Smooth muscle cell (in vitro differentiated cells): ENCODE results near the gene LMLN. TPM values are rescaled to one million over a fixed set of nuclear protein-coding genes. Genes with fewer than 3 reads are reported as not detected.

ENCODE experiments used
- DNase-seq: peaks from one replicate; lab custom pipeline; 2025; ENCODE audit not compliant: unreplicated experiment; lab: John Stamatoyannopoulos, UW
- H2AFZ ChIP-seq: fragments of 200-600 bp; sonication (generic); 2 replicates; pipeline ENCODE4 v1.6.0; 2016; ENCODE audit warnings: antibody characterized with exemption, low read depth, mild to moderate bottlenecking
- H3F3A ChIP-seq: fragments of 200-600 bp; sonication (generic); 2 replicates; pipeline ENCODE4 v1.6.0; 2017; ENCODE audit warnings: antibody characterized with exemption, low read depth
- H3K27ac ChIP-seq: fragments of 200-600 bp; sonication (generic); 2 replicates; pipeline ENCODE4 v1.5.1; 2016; ENCODE audit warnings: low read depth, mild to moderate bottlenecking
- H3K27me3 ChIP-seq: fragments of 200-600 bp; sonication (generic); 2 replicates; pipeline ENCODE4 v1.6.1; 2016; ENCODE audit warnings: low read depth, mild to moderate bottlenecking
- H3K36me3 ChIP-seq: fragments of 200-600 bp; sonication (generic); 2 replicates; pipeline ENCODE4 v1.5.1; 2016; ENCODE audit warnings: low read depth
- H3K4me1 ChIP-seq: fragments of 200-600 bp; sonication (generic); 2 replicates; pipeline ENCODE4 v1.5.1; 2016; ENCODE audit warnings: low read depth
- H3K4me2 ChIP-seq: fragments of 200-600 bp; sonication (generic); 2 replicates; pipeline ENCODE4 v1.6.0; 2016; ENCODE audit warnings: mild to moderate bottlenecking
- H3K4me3 ChIP-seq: fragments of 200-600 bp; sonication (generic); 2 replicates; pipeline ENCODE4 v1.5.1; 2016; ENCODE audit warnings: mild to moderate bottlenecking
- H3K79me2 ChIP-seq: fragments of 200-600 bp; sonication (generic); 2 replicates; pipeline ENCODE4 v1.6.0; 2016; ENCODE audit warnings: low read depth, mild to moderate bottlenecking
- H3K9ac ChIP-seq: fragments of 200-600 bp; sonication (generic); 2 replicates; pipeline ENCODE4 v1.6.0; 2016; ENCODE audit warnings: low read depth
- H3K9me3 ChIP-seq: fragments of 200-600 bp; sonication (generic); replicated peaks from 2 replicates; pipeline ENCODE4 v1.5.1; 2016; ENCODE audit warnings: low read depth
- H4K20me1 ChIP-seq: fragments of 200-600 bp; sonication (generic); 2 replicates; pipeline ENCODE4 v1.6.0; 2016; ENCODE audit warnings: low read depth
- WGBS: methylation state at CpG from one replicate; pipeline ENCODE4 v1.1.7; 2016; ENCODE audit warnings: low lambda C conversion rate; 5-methylcytosine and 5-hydroxymethylcytosine counted together
- polyA plus RNA-seq: library from polyadenylated mRNA; unstranded; fragments of >200 nt; fragmentation: Nextera tagmentation; extraction: Ambion mirVana; gene quantifications from 2 replicates; pipeline ENCODE4 v1.2.1, GENCODE V29; 2016
- total RNA-seq: library from RNA; depleted of rRNA; stranded (reverse); fragments of >200 nt; gene quantifications from 2 replicates; pipeline ENCODE4 v1.2.3, GENCODE V29; 2014
- TF ChIP-seq, protein P1 (sequence below): fragments of 200-600 bp; sonication (generic); IDR thresholded peaks from 2 replicates; pipeline ENCODE4 v1.5.1; 2017; ENCODE audit warnings: borderline replicate concordance, mild to moderate bottlenecking, antibody characterized with exemption; ENCODE audit not compliant: insufficient read depth, poor library complexity, severe bottlenecking

LMLN gene
- total and polyA plus RNA-seq, 2 experiments from 2014 or later = 2.1 to 7.8 TPM

DNA sequence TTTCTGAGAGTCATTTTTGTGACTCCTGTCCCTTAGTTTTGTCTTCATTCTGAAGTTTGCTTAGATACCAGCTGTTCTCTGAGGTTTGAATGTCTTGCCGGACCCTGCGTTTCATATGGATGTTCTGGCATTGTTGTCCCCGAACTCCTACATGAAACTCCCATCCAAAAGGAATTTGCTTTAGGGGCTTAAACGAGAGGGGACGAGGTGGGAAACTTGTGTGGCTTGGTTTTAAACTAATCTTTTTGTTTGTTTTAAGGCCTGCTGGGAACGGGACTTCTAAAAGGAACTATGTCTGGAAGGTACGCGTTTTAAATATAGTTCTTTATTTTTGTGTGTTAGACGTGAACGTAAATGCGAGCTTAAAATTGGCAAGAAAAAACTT is 9.3 kb upstream of the LMLN start:
- TF ChIP-seq, protein P1, sequence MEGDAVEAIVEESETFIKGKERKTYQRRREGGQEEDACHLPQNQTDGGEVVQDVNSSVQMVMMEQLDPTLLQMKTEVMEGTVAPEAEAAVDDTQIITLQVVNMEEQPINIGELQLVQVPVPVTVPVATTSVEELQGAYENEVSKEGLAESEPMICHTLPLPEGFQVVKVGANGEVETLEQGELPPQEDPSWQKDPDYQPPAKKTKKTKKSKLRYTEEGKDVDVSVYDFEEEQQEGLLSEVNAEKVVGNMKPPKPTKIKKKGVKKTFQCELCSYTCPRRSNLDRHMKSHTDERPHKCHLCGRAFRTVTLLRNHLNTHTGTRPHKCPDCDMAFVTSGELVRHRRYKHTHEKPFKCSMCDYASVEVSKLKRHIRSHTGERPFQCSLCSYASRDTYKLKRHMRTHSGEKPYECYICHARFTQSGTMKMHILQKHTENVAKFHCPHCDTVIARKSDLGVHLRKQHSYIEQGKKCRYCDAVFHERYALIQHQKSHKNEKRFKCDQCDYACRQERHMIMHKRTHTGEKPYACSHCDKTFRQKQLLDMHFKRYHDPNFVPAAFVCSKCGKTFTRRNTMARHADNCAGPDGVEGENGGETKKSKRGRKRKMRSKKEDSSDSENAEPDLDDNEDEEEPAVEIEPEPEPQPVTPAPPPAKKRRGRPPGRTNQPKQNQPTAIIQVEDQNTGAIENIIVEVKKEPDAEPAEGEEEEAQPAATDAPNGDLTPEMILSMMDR = no peak
- no peak for DNase-seq
- peaks cover 42% of the 10 kb centered on the region for H3F3A ChIP-seq
- no peaks in the 10 kb centered on the region for H3K27me3 ChIP-seq
- H3K4me3 ChIP-seq = peak overlapping the region; percentile 94
- H3K79me2 ChIP-seq = peaks cover 38% of the 10 kb centered on the region
- peak overlapping the region; percentile 98 for H3K27ac ChIP-seq
- no peaks in the 10 kb centered on the region for H3K9me3 ChIP-seq
- peak overlapping the region; percentile 90 for H2AFZ ChIP-seq
- H3K9ac ChIP-seq = peak overlapping the region; percentile 98
- H3K4me2 ChIP-seq = peak overlapping the region; percentile 97
- H4K20me1 ChIP-seq = peaks cover 49% of the 10 kb centered on the region
- peaks cover 21% of the 10 kb centered on the region for H3K4me1 ChIP-seq
- H3K36me3 ChIP-seq = peaks cover 9% of the 10 kb centered on the region
- 1% methylated on average over 11 of the region's 11 CpGs for WGBS

DNA sequence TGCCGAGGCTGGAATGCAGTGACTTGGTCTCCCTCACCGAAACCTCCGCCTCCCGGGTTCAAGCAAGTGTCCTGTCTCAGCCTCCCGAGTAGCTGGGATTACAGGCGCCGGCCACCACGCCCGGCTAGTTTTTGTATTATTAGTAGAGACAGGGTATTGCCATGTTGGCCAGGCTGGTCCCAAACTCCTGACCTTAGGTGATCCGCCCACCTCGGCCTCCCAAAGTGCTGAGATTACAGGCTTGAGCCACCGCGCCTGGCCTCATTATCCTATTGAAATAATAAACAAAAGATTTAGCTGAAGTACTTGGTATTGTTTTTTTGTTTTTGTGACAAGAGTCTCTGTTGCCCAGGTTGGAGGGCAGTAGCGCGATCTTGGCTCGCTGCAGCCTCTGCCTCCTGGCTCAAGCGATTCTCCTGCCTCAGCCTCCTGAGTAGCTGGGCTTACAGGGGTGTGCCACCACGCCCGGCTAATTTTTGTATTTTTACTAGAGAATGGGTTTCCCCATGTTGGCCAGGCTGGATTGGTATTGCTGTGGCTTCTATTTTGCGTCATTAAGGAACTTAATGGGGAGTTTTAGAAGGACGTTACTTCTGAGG is 8.5 kb upstream of the LMLN start:
- Histone ChIP-seq H3K79me2 (peaks cover 38% of the 10 kb centered on the region), H3K27ac (peak overlapping the region; percentile 98), H3K9ac (peak overlapping the region; percentile 98), H3K4me2 (peak overlapping the region; percentile 97), H3K4me1 (peaks cover 21% of the 10 kb centered on the region), H2AFZ (no peak overlapping the region), H3F3A (peaks cover 50% of the 10 kb centered on the region), H3K9me3 (no peaks in the 10 kb centered on the region), H3K27me3 (no peaks in the 10 kb centered on the region), H4K20me1 (peaks cover 56% of the 10 kb centered on the region), H3K4me3 (peak overlapping the region; percentile 94), H3K36me3 (peaks cover 9% of the 10 kb centered on the region)
- DNase-seq = no peak
- TF ChIP-seq, protein P1 = no peak
- 80% methylated on average over 21 of the region's 21 CpGs for WGBS

DNA sequence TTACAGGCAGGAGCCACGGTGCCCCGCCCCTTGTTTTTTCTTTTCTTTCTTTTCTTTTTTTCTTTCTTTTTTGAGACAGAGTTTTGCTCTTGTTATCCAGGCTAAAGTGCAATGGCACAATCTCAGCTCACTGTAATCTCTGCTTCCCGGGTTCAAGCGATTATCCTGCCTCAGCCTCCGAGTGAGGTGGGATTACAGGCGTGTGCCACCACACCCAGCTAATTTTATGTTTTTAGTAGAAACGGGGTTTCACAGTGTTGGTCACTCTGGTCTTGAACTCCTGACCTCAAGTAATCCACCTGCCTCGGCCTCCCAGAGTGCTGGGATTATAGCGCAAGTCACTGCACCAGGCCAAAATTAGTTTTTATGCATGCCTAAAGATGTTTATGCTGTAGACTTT is 7.6 kb upstream of the LMLN start:
- 95% methylated on average over 9 of the region's 9 CpGs for WGBS
- no peak for DNase-seq
- Histone ChIP-seq H3K36me3 (peaks cover 9% of the 10 kb centered on the region), H3K4me3 (peak overlapping the region; percentile 94), H4K20me1 (peaks cover 56% of the 10 kb centered on the region), H2AFZ (no peak overlapping the region), H3K27ac (peak overlapping the region; percentile 98), H3K4me1 (peaks cover 21% of the 10 kb centered on the region), H3K27me3 (no peaks in the 10 kb centered on the region), H3K9ac (no peak overlapping the region), H3F3A (peaks cover 59% of the 10 kb centered on the region), H3K9me3 (no peaks in the 10 kb centered on the region), H3K79me2 (peaks cover 38% of the 10 kb centered on the region), H3K4me2 (peak overlapping the region; percentile 97)
- TF ChIP-seq, protein P1 = no peak

DNA sequence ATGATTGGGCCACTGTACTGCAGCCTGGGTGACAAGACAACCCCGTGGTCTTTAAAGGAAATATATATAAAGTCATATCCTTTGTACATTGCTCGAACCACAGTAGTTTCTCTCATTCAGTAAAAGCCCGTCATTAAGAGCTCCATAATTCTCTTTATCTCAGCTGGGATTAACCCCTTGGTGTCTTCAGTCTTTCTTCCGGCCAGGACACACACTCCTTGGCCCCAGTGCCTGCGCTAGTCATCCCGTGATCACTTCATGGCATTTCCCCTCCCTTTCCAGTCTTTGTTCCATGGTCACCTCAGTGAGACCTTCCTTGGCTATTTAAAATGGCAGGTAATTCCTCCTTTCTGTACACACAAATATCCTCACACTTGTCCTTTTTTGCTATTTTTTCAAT is 6.7 kb upstream of the LMLN start:
- Histone ChIP-seq H3K36me3 (peaks cover 9% of the 10 kb centered on the region), H3K27ac (peak overlapping the region; percentile 98), H3K4me1 (peaks cover 21% of the 10 kb centered on the region), H3K79me2 (peaks cover 38% of the 10 kb centered on the region), H3F3A (peaks cover 68% of the 10 kb centered on the region), H3K27me3 (no peaks in the 10 kb centered on the region), H3K4me2 (peak overlapping the region; percentile 97), H3K4me3 (no peak overlapping the region), H2AFZ (no peak overlapping the region), H3K9me3 (no peaks in the 10 kb centered on the region), H3K9ac (no peak overlapping the region), H4K20me1 (peaks cover 56% of the 10 kb centered on the region)
- TF ChIP-seq, protein P1 = no peak
- no peak for DNase-seq
- WGBS = 63% methylated on average over 6 of the region's 6 CpGs
